HG03378 (cell line): ENCODE results near the gene TTLL10.

Experiments used
- ATAC-seq: cut with Tn5 transposase; IDR thresholded peaks from one replicate; pipeline ENCODE4 v1.9.1; 2021; ENCODE audit warnings: mild to moderate bottlenecking, moderate library complexity; ENCODE audit not compliant: unreplicated experiment

The TTLL10 gene

DNA sequence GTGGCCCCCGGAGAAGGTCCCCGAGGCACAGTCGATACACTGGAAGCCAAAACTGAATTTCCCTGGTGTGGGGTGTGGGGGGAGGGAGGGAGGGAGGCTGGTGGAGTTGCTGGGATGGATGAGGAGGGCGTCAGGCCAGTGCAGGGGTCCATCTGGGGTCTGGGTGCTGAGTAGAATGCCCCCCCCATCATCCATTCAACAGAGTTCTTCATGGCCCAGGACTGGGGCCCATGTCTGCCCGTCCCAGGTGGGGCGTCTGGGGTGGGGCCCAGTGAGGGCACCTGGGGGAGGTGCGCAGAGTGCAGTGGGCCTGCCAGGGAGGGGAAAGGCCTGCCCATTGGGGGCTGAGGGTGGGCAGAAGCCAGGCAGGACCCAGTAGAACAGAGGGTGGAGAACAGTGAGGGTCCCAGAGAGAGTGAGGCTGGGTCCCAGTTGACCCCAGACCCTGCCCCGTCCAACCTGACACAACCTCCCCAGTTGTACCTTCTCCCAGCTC is 30.8 kb downstream of the TTLL10 start:
- no peak for ATAC-seq

DNA sequence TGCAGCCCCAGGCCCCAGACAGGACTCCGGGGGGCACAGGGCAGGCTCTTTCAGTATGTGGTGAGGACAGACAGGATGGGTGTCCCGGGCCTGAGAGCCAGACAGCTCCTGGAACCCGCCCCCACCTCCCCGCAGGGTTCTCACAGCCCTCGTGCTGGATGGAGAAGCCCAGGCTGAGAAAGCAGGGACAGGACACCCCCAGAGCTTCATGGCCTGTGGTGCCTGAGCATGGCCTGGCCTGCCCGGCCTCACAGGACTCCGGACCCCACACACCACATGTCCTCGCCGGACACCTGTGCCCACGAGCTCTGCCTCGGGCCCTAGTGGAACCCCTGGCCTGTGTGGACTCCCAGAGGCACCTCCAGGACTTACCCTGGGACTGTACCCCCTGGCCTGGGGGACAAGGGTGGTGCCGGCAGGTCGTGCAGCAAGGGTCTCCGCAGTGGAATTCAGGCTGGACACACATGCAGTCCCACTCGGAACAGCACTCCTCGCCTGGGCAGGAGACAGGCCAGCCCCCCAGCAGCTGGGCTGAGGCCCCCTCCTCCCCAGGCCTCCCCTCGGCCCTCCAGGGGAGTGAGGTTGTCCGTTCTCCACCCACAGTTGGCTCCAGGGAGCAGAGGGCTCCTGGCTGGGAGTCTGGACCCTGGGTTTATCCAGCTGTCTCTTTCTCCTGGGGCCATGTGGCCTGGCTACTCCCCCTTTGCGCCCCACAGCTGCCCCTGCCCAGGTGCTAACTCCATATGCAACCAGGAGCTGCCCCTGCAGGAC is 31.5 kb downstream of the TTLL10 start:
- ATAC-seq = no peak

DNA sequence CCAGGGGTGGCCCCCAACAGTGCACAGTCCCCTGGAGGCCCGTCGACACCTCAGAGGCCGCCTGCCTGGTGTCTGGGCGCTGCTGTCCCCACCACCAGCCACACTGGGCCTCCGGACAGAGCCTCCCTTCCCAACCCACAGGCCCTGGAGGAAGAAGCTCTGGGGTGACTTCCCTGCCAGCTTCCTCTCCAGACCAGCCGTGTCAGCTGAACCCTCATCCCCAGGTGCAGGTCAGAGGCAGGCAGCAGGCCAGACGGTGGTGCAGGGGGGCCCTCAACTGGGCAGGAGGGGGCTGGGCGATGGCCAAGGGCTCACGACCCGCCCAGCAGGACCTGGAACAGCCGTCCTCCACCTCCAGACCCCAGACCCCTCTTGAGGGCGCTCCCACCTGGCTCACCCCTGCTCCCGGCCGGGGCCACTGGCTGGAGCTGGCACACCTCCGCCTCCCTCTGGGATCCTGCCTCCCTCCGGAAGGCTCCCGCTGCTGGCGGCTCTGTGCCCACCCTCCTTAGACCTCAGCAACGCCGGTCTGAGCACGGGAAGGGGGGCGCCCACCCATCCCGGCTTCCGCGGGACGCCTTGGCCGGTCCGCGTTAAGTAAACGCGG is 32.2 kb downstream of the TTLL10 start:
- ATAC-seq = no peak

- ATAC-seq = no peak
These were observed 32.8 kb downstream of the TTLL10 start, which contains the start of gene TNFRSF18 for GRCh38 chr1:1206376-1206965. Gene TNFRSF18, minus strand, starts transcription at chr1:1206592. Its CDS starts 21 bp downstream, at chr1:1206571.

DNA sequence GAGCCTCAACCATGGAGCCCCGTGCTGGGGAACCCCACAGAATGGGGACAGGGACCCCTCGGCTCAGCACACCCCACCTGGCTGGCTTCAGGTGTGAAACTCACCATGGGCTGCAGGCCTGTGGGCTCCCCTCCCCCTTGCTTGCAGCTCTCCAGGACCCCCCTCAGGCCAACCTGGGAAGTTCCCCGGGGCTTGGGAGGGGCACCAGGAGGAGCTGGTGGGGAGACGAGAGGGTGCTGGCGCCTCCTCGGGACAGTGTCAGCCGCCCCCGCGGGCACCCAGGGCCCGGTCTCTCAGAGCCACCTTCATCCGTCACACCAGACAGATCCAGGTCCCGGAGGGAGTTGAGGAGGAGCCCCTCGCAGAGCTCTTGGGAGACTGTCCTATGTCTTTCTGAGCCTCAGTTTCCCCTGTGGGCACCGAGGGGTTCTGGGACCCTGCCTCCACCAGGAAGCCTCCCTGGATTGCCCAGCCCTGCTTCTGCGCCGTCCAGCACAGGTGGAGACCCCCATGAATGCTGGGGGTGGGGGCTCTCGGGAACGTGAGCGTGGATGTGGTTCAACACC is 33.4 kb downstream of the TTLL10 start:
- no peak for ATAC-seq

GRCh38 chr1:1207571-1207892 is 33.9 kb downstream of the TTLL10 start:
- no peak for ATAC-seq

GRCh38 chr1:1208713-1209433 is 35.2 kb downstream of the TTLL10 start:
- ATAC-seq = no peak

DNA sequence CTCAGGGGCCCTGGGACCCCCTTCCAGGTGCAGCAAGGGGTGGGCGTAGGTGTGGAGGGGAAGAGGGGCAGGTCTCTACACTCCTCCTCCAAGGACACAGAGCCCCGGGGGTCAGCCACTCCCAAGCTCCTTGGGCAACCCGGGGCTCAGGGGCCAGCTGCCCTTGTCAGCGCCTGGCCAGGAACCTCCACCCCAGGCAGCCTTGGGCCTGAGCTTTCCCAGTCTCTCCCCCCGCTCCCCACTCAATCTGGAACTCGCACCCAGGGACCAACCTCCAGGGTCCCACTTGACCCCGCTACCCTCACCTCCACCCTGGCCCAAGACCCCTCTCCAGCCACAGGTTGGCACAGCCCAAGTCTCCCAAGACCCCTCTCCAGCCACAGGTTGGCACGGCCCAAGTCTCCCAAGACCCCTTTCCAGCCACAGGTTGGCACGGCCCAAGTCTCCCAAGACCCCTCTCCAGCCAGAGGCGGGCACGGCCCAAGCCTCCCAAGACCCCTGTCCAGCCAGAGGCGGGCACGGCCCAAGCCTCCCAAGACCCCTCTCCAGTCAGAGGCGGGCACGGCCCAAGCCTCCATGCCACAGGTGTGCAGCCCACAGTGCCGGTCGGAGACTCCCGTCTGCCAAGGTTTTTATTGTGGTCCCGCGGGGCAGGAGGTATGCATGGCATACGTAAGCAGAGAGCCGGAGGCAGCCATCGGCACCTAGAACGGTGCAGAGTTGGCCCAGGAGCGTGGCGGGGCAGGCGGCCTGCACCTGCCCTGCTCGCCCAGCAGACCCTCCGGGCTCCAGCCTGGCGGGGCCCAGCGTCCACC is 37.3 kb downstream of the TTLL10 start:
- ATAC-seq = no peak

GRCh38 chr1:1211541-1212441 is 38.1 kb downstream of the TTLL10 start:
- no peak for ATAC-seq

DNA sequence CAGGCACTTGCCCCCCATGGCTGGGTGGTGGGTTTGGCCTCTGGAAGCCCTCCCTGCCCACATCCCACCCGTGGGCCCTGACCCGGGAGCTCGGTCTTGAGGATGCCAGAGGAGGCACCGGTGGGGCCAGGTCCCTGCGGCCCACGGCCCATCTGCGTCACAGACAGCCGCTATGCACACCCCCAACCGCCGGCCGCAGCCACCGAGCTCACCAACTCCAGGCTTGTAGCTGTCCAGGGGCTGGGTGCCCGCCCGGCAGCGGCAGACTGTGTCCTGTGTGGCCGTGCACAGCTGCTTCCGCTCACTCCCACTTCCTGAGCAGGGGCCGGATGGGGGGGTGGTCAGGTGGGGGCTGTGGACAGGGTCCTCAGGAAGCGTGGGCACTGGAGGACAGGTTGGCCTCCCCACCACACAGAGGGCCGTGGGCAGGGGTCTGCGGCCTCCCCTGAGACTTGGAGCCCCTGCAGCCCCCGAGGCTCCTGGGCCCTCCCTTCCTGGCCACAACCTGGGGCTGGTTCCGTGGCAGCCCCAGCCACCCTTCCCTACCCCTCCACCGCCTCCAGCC is 39.2 kb downstream of the TTLL10 start:
- no peak for ATAC-seq

DNA sequence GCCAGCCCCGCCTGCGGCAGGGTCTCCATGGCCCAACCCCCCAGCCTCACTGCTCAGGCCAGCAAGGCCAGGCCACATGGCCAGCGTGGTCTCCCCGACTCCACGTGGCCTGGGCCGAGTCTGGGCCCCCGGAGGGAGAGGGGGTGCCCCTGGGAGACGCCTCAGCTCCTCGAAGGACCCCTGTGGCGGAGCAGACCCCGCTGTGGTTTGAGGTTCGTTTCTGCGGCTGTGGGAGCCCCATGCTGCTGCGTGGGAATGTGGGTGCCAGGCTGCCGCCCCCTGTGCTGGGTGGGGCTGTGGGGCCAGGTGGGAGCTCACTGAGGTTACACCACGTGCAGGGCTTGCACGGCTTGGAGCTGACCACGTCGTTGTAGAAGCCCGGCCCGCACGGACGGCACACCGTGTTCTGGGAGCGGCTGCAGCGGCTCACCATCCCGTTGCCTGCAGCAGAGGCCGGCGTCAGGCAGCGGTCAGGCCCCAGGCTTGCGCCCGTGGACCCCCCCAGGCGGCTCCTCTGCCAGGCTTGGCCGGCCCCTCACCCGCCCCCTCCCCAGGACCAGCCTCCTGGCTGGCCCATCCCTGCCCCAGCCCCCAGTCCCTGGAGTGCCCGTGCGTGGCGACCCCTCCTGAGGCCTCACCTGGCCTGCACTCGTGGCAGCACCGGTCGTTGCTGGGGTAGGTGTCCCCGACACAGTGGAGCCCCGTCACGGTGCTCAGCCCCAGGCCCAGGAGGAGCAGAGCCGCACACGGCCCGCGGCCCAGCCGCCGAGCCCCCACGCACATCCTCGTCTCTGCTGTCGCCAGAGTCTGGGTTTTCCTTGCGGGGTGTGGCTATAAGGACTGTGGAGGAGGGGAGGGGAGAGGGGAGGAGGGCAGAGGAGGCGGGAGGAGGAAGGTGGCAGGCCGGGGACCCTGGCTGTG is 39.9 kb downstream of the TTLL10 start, which contains the start of gene TNFRSF4:
TNFRSF4 (minus strand) TSS at position 809 of the 921 bp plus-strand sequence; CDS start at position 783, 26 bp downstream.
- ATAC-seq = no peak

DNA sequence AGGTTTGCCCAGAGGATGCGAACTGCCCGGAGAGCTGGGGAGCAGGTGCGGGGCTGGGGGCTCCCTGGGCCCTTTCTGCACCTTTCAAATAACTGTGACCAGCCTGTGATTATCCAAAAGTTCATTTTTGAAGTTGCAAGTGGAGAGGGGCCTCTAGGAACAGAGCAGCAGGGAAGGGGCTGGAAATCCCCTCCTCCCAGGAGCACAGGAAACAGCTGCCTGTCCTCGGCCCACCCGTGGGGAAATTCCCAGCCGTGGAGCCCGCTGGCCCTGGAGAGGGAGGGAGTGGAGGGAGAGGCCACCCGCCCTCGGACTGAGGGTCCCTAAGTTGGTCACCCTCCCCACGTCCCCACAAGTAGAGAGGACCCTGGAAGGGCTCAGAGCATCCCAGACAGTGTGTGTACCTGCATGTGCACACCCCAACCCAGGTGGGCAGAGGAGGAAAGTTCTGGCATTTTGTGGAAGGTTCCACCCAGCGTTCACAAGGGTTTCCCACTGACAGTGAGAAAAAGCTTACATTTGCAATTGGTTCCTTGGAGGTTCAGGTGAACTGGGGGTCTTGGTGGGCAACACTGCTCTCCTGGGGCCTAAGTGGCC is 41.5 kb downstream of the TTLL10 start:
- no peak for ATAC-seq

- ATAC-seq = no peak
These were observed 42.4 kb downstream of the TTLL10 start for GRCh38 chr1:1215881-1216605.

DNA sequence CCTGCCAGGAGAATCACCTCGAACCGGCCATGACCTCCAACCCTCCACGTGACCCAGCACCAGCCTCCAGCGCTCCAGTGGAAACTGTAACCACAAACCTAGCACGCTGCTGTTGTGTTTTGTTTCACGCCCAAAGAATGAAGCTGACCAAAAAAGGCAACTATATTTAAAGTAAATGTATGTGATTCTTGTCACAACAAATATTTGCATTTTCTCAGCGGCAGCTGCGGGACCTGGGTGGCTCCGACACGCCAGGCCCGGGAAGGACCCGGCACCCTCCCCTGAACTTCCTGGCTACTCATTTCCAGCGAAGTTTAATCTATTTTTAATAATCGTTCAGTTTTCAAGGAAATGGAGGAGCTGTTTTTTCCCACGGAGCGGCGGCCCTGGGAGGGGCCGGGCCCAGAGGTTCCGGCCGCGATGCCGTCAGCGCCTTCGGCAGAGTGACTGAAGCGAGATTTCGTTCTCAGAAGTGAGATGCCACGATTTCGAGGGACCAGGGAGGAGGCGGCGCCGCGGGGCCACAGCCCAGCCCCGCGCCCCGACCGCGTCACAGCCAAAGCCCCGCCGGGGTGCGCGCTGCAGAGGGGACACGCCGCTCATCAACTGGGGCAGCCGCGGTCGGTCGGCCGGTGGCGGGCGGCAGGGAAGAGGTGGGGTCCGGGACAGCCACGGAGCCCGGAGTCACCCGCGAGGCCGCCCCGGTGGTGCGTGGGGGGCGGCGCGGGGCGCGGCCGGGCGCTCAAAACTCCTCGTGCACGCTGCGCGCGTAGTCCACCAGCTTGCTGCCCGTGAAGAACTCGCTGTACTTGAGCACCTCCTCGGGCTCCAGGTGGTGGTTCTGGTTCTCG is 43.3 kb downstream of the TTLL10 start:
- ATAC-seq = no peak

DNA sequence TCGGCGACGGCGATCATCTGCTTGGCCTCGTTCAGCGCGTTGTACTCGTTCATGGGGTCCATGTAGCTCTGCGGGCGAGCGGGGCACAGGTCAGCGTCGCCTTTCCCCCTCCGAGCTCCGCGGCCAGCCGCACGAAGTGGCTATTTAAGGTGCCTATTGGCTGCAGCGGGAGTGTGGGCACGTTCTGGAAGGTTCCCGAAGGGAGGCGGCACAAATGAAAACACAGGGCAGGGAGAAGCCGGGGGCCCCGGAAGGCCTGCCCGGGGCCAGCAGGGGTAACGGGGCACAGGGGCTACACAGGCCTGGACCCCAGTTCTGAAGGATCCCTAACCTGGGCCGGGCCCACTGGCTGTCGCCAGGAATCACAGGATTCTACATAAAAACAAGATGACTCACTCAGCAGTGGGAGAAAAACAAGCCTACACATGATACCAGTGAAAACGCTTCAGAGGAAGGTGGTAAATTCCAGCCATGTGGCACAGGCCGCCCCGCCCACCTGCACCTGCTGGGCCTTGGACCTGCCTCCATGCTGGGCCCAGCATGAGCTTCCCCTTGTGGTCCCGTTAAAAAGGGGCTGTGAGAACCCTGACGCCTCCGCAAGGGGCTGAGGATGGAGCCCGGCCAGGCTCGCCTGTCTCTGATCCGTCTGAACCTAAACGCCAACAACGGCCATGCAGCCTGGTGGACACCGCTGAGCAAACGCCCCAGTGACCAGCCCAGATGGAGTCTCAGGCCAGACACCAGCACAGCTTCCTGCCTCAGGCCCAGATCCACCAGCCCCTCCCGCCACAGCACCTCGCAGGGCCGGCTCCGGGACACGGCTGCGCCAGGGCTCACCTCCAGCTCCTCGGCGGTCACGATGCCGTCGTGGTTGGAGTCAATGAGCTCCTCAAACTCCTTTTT is 44.2 kb downstream of the TTLL10 start:
- ATAC-seq = no peak
